HG02938 (cell line): ENCODE measurements around the gene SLC6A2.
"Not testable (repeated sequence)": the region's sequence is repeated elsewhere in the genome, so short reads cannot be mapped to it uniquely, and the experiment has no call there.

Experiments
- ATAC-seq: cut with Tn5 transposase; IDR thresholded peaks from one replicate; pipeline ENCODE4 v1.9.1; 2021; ENCODE audit warnings: mild to moderate bottlenecking, moderate library complexity; ENCODE audit not compliant: unreplicated experiment

SLC6A2 gene

GRCh38 chr16:55655897-55656681 is at the start of gene SLC6A2:
SLC6A2 (plus strand) TSS chr16:55655988; CDS start chr16:55656695, 707 bp downstream.
- ATAC-seq: no peak

- no peak for ATAC-seq
These were observed 42.0 kb upstream of the SLC6A2 start for GRCh38 chr16:55613613-55614335.

- ATAC-seq: no peak
These were observed 40.7 kb upstream of the SLC6A2 start for GRCh38 chr16:55615071-55615470.

- ATAC-seq: not testable (repeated sequence)
These were observed 40.1 kb upstream of the SLC6A2 start for GRCh38 chr16:55615670-55616069.

- ATAC-seq: no peak
These were observed 34.0 kb upstream of the SLC6A2 start for GRCh38 chr16:55621771-55622170.

- no peak for ATAC-seq
These were observed 33.5 kb upstream of the SLC6A2 start for GRCh38 chr16:55622272-55622671.

GRCh38 chr16:55622930-55623561 is 32.7 kb upstream of the SLC6A2 start:
- no peak for ATAC-seq

GRCh38 chr16:55623640-55624039 is 32.1 kb upstream of the SLC6A2 start:
- ATAC-seq: no peak

GRCh38 chr16:55624696-55625095 is 31.1 kb upstream of the SLC6A2 start:
- no peak for ATAC-seq

- ATAC-seq: no peak
These were observed 29.9 kb upstream of the SLC6A2 start for GRCh38 chr16:55625843-55626242.

- ATAC-seq: no peak
These were observed 27.4 kb upstream of the SLC6A2 start for GRCh38 chr16:55628306-55628968.

- ATAC-seq: no peak
These were observed 25.0 kb upstream of the SLC6A2 start for GRCh38 chr16:55630774-55631173.

- no peak for ATAC-seq
These were observed 23.5 kb upstream of the SLC6A2 start for GRCh38 chr16:55632259-55632658.

- ATAC-seq: no peak
These were observed 21.6 kb upstream of the SLC6A2 start for GRCh38 chr16:55634193-55634592.

- no peak for ATAC-seq
These were observed 17.5 kb upstream of the SLC6A2 start for GRCh38 chr16:55638256-55638655.

- ATAC-seq: no peak
These were observed 15.0 kb upstream of the SLC6A2 start for GRCh38 chr16:55640701-55641327.

- no peak for ATAC-seq
These were observed 14.2 kb upstream of the SLC6A2 start for GRCh38 chr16:55641430-55642056.

- no peak for ATAC-seq
These were observed 13.2 kb upstream of the SLC6A2 start for GRCh38 chr16:55642611-55643010.

- no peak for ATAC-seq
These were observed 12.4 kb upstream of the SLC6A2 start for GRCh38 chr16:55643161-55643970.
